ENCODE results near the gene TAGLN2. TPM values are rescaled to one million over a fixed set of nuclear protein-coding genes. Genes with fewer than 3 reads are reported as not detected.

The TAGLN2 gene
- total RNA-seq, 1 donor from 2014 or later: 85.1 TPM

- no peaks in the 10 kb centered on the region for H3K36me3 ChIP-seq (ENCODE audit: control insufficient read depth in 3 of 3, insufficient read depth in 3 of 3, low read length in 3 of 3)
- H3K27ac ChIP-seq (ENCODE audit: low read depth, low read length): no peak overlapping the region
- no peak overlapping the region for H3K4me3 ChIP-seq (ENCODE audit: low read length in 3 of 3)
- peaks cover 4 to 7% (median 4%) of the 10 kb centered on the region in 3 donors for H3K27me3 ChIP-seq (ENCODE audit: control insufficient read depth in 3 of 3, insufficient read depth in 3 of 3, low read length in 3 of 3)
- no peaks in the 10 kb centered on the region for H3K4me1 ChIP-seq (ENCODE audit: control insufficient read depth in 3 of 3, insufficient read depth in 3 of 3, low read length in 3 of 3)
- H3K9me3 ChIP-seq (ENCODE audit: control insufficient read depth in 3 of 3, low read length in 3 of 3): no peaks in the 10 kb centered on the region
- H3K9ac ChIP-seq (ENCODE audit: low read depth in 1 of 3, low read length in 3 of 3): no peak overlapping the region
Measured at GRCh38 chr1:159961636-159962035, 36.3 kb upstream of the TAGLN2 start.

- H3K9ac ChIP-seq (ENCODE audit: low read depth in 1 of 3, low read length in 3 of 3): no peak overlapping the region
Measured at GRCh38 chr1:159960721-159961381, 35.5 kb upstream of the TAGLN2 start.

GRCh38 chr1:159959451-159959850 is 34.1 kb upstream of the TAGLN2 start:
- H3K27me3 ChIP-seq (ENCODE audit: control insufficient read depth in 3 of 3, insufficient read depth in 3 of 3, low read length in 3 of 3): peaks cover 0 to 4% (median 4%) of the 10 kb centered on the region in 3 donors
- no peaks in the 10 kb centered on the region for H3K4me1 ChIP-seq (ENCODE audit: control insufficient read depth in 3 of 3, insufficient read depth in 3 of 3, low read length in 3 of 3)
- no peak overlapping the region for H3K27ac ChIP-seq (ENCODE audit: low read depth, low read length)
- no peaks in the 10 kb centered on the region for H3K9me3 ChIP-seq (ENCODE audit: control insufficient read depth in 3 of 3, low read length in 3 of 3)
- no peak overlapping the region for H3K4me3 ChIP-seq (ENCODE audit: low read length in 3 of 3)
- no peak overlapping the region for H3K9ac ChIP-seq (ENCODE audit: low read depth in 1 of 3, low read length in 3 of 3)
- no peaks in the 10 kb centered on the region for H3K36me3 ChIP-seq (ENCODE audit: control insufficient read depth in 3 of 3, insufficient read depth in 3 of 3, low read length in 3 of 3)

More at GRCh38 chr1:159960721-159961381, 35.5 kb upstream of the TAGLN2 start:
- H3K27ac ChIP-seq (ENCODE audit: low read depth, low read length): no peak overlapping the region
- H3K4me3 ChIP-seq (ENCODE audit: low read length in 3 of 3): no peak overlapping the region
- no peaks in the 10 kb centered on the region for H3K4me1 ChIP-seq (ENCODE audit: control insufficient read depth in 3 of 3, insufficient read depth in 3 of 3, low read length in 3 of 3)
- H3K9me3 ChIP-seq (ENCODE audit: control insufficient read depth in 3 of 3, low read length in 3 of 3): no peaks in the 10 kb centered on the region
- peaks cover 4 to 7% (median 4%) of the 10 kb centered on the region in 3 donors for H3K27me3 ChIP-seq (ENCODE audit: control insufficient read depth in 3 of 3, insufficient read depth in 3 of 3, low read length in 3 of 3)
- H3K36me3 ChIP-seq (ENCODE audit: control insufficient read depth in 3 of 3, insufficient read depth in 3 of 3, low read length in 3 of 3): no peaks in the 10 kb centered on the region

DNA sequence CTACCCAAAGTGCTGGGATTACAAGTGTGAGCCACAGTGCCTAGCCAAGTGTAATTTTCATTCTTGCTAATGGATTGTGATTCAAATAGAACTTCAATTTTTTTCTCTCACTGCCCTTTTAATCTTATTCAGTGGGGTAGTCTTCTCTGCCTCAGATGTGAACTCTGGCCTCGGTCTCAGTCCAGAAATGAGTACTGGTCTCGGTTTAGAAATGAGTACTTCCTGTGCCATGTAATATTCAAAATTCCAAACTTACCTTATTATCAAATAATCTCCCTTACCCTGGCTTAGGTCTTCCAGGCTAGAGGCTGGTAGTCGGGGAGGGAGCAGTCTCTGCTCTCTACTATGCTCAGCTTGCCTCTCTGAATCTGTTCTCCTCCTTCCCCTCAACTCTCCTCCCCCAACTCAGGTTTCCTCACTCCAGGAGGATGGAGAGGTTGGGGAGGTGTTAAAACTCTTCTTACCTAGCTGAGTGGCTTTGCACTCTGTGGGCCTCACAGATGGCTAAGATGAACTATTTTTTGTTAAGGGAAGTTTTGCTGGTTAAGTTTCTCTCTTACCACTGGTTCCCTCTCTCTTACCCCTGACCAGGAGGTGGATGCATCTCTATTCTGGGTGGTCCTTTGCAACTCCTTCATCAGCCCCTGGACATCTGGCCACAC is 33.5 kb upstream of the TAGLN2 start:
- H3K27ac ChIP-seq (ENCODE audit: low read depth, low read length): no peak overlapping the region
- H3K9me3 ChIP-seq (ENCODE audit: control insufficient read depth in 3 of 3, low read length in 3 of 3): no peaks in the 10 kb centered on the region

GRCh38 chr1:159957824-159958268 is 32.5 kb upstream of the TAGLN2 start:
- Histone ChIP-seq H3K36me3 (ENCODE audit: control insufficient read depth in 3 of 3, insufficient read depth in 3 of 3, low read length in 3 of 3) (no peaks in the 10 kb centered on the region), H3K4me3 (ENCODE audit: low read length in 3 of 3) (no peak overlapping the region), H3K9ac (ENCODE audit: low read depth in 1 of 3, low read length in 3 of 3) (no peak overlapping the region), H3K27me3 (ENCODE audit: control insufficient read depth in 3 of 3, insufficient read depth in 3 of 3, low read length in 3 of 3) (peaks cover 12 to 17% (median 14%) of the 10 kb centered on the region in 3 donors), H3K4me1 (ENCODE audit: control insufficient read depth in 3 of 3, insufficient read depth in 3 of 3, low read length in 3 of 3) (no peaks in the 10 kb centered on the region), H3K9me3 (ENCODE audit: control insufficient read depth in 3 of 3, low read length in 3 of 3) (no peaks in the 10 kb centered on the region), H3K27ac (ENCODE audit: low read depth, low read length) (no peak overlapping the region)

More for the DNA sequence above, 33.5 kb upstream of the TAGLN2 start:
- H3K4me3 ChIP-seq (ENCODE audit: low read length in 3 of 3): no peak overlapping the region
- H3K36me3 ChIP-seq (ENCODE audit: control insufficient read depth in 3 of 3, insufficient read depth in 3 of 3, low read length in 3 of 3): no peaks in the 10 kb centered on the region
- H3K27me3 ChIP-seq (ENCODE audit: control insufficient read depth in 3 of 3, insufficient read depth in 3 of 3, low read length in 3 of 3): peaks cover 2 to 8% (median 7%) of the 10 kb centered on the region in 3 donors
- H3K4me1 ChIP-seq (ENCODE audit: control insufficient read depth in 3 of 3, insufficient read depth in 3 of 3, low read length in 3 of 3): no peaks in the 10 kb centered on the region
- no peak overlapping the region for H3K9ac ChIP-seq (ENCODE audit: low read depth in 1 of 3, low read length in 3 of 3)

DNA sequence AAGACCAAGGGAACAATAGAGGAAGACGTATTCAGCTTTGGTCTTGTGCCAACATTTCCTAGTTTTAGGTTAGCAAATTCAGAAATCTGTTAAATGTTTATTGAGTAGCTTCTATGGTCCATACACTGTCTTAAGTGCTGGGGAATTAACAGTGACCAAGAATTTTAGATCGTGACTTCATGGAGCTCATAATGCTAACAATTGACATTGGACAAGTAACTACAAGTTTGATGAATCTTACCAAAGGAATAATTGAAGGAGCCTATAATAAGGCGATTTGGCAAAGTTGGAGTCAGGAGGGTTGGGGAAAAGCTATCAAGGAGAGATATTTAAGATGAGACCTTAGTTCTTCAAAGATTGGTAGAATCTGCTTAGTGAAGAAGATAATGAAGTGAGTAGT is 30.1 kb upstream of the TAGLN2 start:
- H3K27me3 ChIP-seq (ENCODE audit: control insufficient read depth in 3 of 3, insufficient read depth in 3 of 3, low read length in 3 of 3): peaks cover 14 to 20% (median 17%) of the 10 kb centered on the region in 3 donors
- H3K27ac ChIP-seq (ENCODE audit: low read depth, low read length): no peak overlapping the region
- H3K9me3 ChIP-seq (ENCODE audit: control insufficient read depth in 3 of 3, low read length in 3 of 3): no peaks in the 10 kb centered on the region
- no peaks in the 10 kb centered on the region for H3K4me1 ChIP-seq (ENCODE audit: control insufficient read depth in 3 of 3, insufficient read depth in 3 of 3, low read length in 3 of 3)
- no peaks in the 10 kb centered on the region for H3K36me3 ChIP-seq (ENCODE audit: control insufficient read depth in 3 of 3, insufficient read depth in 3 of 3, low read length in 3 of 3)
- H3K4me3 ChIP-seq (ENCODE audit: low read length in 3 of 3): no peak overlapping the region
- no peak overlapping the region for H3K9ac ChIP-seq (ENCODE audit: low read depth in 1 of 3, low read length in 3 of 3)

- H3K9me3 ChIP-seq (ENCODE audit: control insufficient read depth in 3 of 3, low read length in 3 of 3): no peaks in the 10 kb centered on the region
- H3K36me3 ChIP-seq (ENCODE audit: control insufficient read depth in 3 of 3, insufficient read depth in 3 of 3, low read length in 3 of 3): no peaks in the 10 kb centered on the region
- no peak within 1 kb of the TSS for H3K4me3 ChIP-seq (ENCODE audit: low read length in 3 of 3)
- peaks cover 14 to 20% (median 14%) of the 10 kb centered on the region in 3 donors for H3K27me3 ChIP-seq (ENCODE audit: control insufficient read depth in 3 of 3, insufficient read depth in 3 of 3, low read length in 3 of 3)
- H3K27ac ChIP-seq (ENCODE audit: low read depth, low read length): no peak within 1 kb of the TSS
- H3K9ac ChIP-seq (ENCODE audit: low read depth in 1 of 3, low read length in 3 of 3): no peak within 1 kb of the TSS
- H3K4me1 ChIP-seq (ENCODE audit: control insufficient read depth in 3 of 3, insufficient read depth in 3 of 3, low read length in 3 of 3): no peaks in the 10 kb centered on the region
Measured at GRCh38 chr1:159953536-159954515, 28.5 kb upstream of the TAGLN2 start, which contains the start of gene SLAMF9. TSS of gene SLAMF9 (minus strand) at chr1:159954237. CDS start at chr1:159954137, 100 bp downstream.

GRCh38 chr1:159952932-159953331 is 27.6 kb upstream of the TAGLN2 start:
- Histone ChIP-seq H3K36me3 (ENCODE audit: control insufficient read depth in 3 of 3, insufficient read depth in 3 of 3, low read length in 3 of 3) (no peaks in the 10 kb centered on the region), H3K4me1 (ENCODE audit: control insufficient read depth in 3 of 3, insufficient read depth in 3 of 3, low read length in 3 of 3) (no peaks in the 10 kb centered on the region), H3K9me3 (ENCODE audit: control insufficient read depth in 3 of 3, low read length in 3 of 3) (no peaks in the 10 kb centered on the region), H3K4me3 (ENCODE audit: low read length in 3 of 3) (no peak overlapping the region), H3K27me3 (ENCODE audit: control insufficient read depth in 3 of 3, insufficient read depth in 3 of 3, low read length in 3 of 3) (peaks cover 14 to 20% (median 14%) of the 10 kb centered on the region in 3 donors), H3K27ac (ENCODE audit: low read depth, low read length) (no peak overlapping the region), H3K9ac (ENCODE audit: low read depth in 1 of 3, low read length in 3 of 3) (no peak overlapping the region)

- H3K27ac ChIP-seq (ENCODE audit: low read depth, low read length): no peak overlapping the region
- no peak overlapping the region for H3K4me3 ChIP-seq (ENCODE audit: low read length in 3 of 3)
- no peaks in the 10 kb centered on the region for H3K36me3 ChIP-seq (ENCODE audit: control insufficient read depth in 3 of 3, insufficient read depth in 3 of 3, low read length in 3 of 3)
- no peaks in the 10 kb centered on the region for H3K9me3 ChIP-seq (ENCODE audit: control insufficient read depth in 3 of 3, low read length in 3 of 3)
- peaks cover 14 to 20% (median 14%) of the 10 kb centered on the region in 3 donors for H3K27me3 ChIP-seq (ENCODE audit: control insufficient read depth in 3 of 3, insufficient read depth in 3 of 3, low read length in 3 of 3)
- no peaks in the 10 kb centered on the region for H3K4me1 ChIP-seq (ENCODE audit: control insufficient read depth in 3 of 3, insufficient read depth in 3 of 3, low read length in 3 of 3)
- H3K9ac ChIP-seq (ENCODE audit: low read depth in 1 of 3, low read length in 3 of 3): no peak overlapping the region
Measured at GRCh38 chr1:159951551-159951950, 26.2 kb upstream of the TAGLN2 start.
